Measurements from ENCODE around the gene FA2H.

DNA sequence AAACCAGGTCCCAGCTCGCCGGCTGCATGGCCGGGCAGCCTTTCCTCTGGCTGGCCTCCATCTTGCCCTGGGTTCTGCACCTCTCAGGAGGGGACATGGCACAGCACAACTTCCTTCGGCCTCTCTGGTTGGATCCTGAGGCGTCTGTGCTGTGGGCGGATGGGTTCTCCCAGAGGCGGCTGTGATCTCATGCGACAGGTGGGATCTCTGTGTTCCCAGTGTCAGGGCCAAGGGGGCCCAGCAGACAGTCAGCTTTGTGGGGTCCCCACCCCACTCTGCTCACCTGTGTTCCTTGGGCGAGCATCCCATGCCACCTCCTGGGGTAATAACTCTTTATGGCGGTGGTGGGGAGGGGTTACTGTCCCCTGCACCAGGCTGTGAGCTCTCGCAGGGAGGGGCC is 35.8 kb downstream of the FA2H start:
- TF ChIP-seq, protein P1, sequence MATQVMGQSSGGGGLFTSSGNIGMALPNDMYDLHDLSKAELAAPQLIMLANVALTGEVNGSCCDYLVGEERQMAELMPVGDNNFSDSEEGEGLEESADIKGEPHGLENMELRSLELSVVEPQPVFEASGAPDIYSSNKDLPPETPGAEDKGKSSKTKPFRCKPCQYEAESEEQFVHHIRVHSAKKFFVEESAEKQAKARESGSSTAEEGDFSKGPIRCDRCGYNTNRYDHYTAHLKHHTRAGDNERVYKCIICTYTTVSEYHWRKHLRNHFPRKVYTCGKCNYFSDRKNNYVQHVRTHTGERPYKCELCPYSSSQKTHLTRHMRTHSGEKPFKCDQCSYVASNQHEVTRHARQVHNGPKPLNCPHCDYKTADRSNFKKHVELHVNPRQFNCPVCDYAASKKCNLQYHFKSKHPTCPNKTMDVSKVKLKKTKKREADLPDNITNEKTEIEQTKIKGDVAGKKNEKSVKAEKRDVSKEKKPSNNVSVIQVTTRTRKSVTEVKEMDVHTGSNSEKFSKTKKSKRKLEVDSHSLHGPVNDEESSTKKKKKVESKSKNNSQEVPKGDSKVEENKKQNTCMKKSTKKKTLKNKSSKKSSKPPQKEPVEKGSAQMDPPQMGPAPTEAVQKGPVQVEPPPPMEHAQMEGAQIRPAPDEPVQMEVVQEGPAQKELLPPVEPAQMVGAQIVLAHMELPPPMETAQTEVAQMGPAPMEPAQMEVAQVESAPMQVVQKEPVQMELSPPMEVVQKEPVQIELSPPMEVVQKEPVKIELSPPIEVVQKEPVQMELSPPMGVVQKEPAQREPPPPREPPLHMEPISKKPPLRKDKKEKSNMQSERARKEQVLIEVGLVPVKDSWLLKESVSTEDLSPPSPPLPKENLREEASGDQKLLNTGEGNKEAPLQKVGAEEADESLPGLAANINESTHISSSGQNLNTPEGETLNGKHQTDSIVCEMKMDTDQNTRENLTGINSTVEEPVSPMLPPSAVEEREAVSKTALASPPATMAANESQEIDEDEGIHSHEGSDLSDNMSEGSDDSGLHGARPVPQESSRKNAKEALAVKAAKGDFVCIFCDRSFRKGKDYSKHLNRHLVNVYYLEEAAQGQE (IDR thresholded peaks at IDR 0.05; ENCODE audit: unreplicated experiment), result no peak
- TF ChIP-seq, protein P2, sequence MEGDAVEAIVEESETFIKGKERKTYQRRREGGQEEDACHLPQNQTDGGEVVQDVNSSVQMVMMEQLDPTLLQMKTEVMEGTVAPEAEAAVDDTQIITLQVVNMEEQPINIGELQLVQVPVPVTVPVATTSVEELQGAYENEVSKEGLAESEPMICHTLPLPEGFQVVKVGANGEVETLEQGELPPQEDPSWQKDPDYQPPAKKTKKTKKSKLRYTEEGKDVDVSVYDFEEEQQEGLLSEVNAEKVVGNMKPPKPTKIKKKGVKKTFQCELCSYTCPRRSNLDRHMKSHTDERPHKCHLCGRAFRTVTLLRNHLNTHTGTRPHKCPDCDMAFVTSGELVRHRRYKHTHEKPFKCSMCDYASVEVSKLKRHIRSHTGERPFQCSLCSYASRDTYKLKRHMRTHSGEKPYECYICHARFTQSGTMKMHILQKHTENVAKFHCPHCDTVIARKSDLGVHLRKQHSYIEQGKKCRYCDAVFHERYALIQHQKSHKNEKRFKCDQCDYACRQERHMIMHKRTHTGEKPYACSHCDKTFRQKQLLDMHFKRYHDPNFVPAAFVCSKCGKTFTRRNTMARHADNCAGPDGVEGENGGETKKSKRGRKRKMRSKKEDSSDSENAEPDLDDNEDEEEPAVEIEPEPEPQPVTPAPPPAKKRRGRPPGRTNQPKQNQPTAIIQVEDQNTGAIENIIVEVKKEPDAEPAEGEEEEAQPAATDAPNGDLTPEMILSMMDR (conservative IDR thresholded peaks at IDR 0.05; ENCODE audit: low read depth in 2 of 2), result no peak
- TF ChIP-seq EZH2 (IDR thresholded peaks at IDR 0.05; ENCODE audit: low read depth, unreplicated experiment) (no peak), ZNF331 (CRISPR knock-in tag; IDR thresholded peaks at IDR 0.05; ENCODE audit: low read depth) (no peak)

Data from GM23338 (cell line).